ENCODE results near the gene CALM1. TPM values are rescaled to one million over a fixed set of nuclear protein-coding genes. Genes with fewer than 3 reads are reported as not detected.

Gene CALM1
- total and polyA plus RNA-seq, 10 of the 15 experiments (the other 5 are each of a cell fraction or from before 2014, with no cell fraction given), result 110 to 729 (median 261) TPM

DNA sequence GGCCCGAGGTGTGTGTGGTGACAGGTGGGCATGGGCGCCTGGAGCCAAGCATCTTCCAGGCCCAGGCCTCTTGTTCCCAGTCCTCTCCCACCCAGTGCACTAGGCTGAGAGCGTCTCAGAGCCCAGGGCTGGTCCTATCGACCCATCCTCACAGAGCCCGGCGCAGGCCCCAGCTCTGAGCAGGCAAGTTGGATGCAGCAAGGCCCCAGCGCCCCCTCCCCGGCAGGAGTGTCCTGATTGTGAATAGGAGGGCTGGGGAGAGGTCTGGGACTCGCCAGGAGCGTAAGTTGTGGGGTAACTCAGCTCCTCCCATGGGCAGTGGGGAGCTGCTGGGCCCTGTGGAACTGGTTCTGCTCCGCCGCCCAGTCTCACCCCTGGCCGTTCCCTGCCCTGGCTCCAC, 26.3 kb downstream of the CALM1 start:
- ChIA-PET CTCF (no interaction called here), RAD21 (ENCODE audit: unreplicated experiment) (no interaction called here), SMC1A (ENCODE audit: uncharacterized antibody, unreplicated experiment) (no interaction called here), POLR2A (no interaction called here)
- no TSS peak for BruUV-seq (replicated peaks)
- FAIRE-seq, result no peak
- in situ Hi-C loops (cut with MboI), result no loop called here
- H3K4me3 ChIP-seq, result no peak overlapping the region
- ATAC-seq, result no peak
- 36% methylated on average over 13 of the region's 13 CpGs for WGBS (ENCODE audit: insufficient coverage, insufficient replicate concordance, low lambda C conversion rate, missing lambda C conversion rate)
- H3K4me2 ChIP-seq (ENCODE audit: control insufficient read depth, insufficient read depth), result no peak overlapping the region
- intact Hi-C loops (cut with micrococcal nuclease; ENCODE audit: unreplicated experiment), result loop anchor here (10.0 kb wide), 1 partner anchor 182 kb away; no protein-coding TSS in a partner anchor
- no peaks in the 10 kb centered on the region for H3K27me3 ChIP-seq (replicated peaks in 1 of 2; ENCODE audit: control insufficient read depth in 2 of 2, insufficient read depth in 2 of 2, low read length in 1 of 2)
- H3K4me1 ChIP-seq (ENCODE audit: control insufficient read depth, insufficient read depth, low read length), result no peaks in the 10 kb centered on the region
- no peak overlapping the region for H3K9ac ChIP-seq (ENCODE audit: control insufficient read depth, insufficient read depth, low read length)
- no peaks in the 10 kb centered on the region for H3K9me3 ChIP-seq (replicated peaks; ENCODE audit: control insufficient read depth, insufficient read depth, low read length)
- H3K36me3 ChIP-seq (ENCODE audit: control insufficient read depth in 2 of 2, insufficient read depth in 2 of 2, low read length in 1 of 2), result no peaks in the 10 kb centered on the region
- DNase-seq (ENCODE audit: low read depth, low spot score), result no peak
- no peaks in the 10 kb centered on the region for H4K20me1 ChIP-seq (ENCODE audit: control insufficient read depth, insufficient read depth)
- H2AFZ ChIP-seq (ENCODE audit: control insufficient read depth, low read depth, low read length), result no peak overlapping the region
- TF ChIP-seq KDM1A (IDR thresholded peaks at IDR 0.05; ENCODE audit: borderline replicate concordance) (no peak), MTA2 (IDR thresholded peaks at IDR 0.05; ENCODE audit: low read depth) (no peak), CEBPB (IDR thresholded peaks at IDR 0.05; ENCODE audit: borderline replicate concordance in 1 of 2, low read depth in 2 of 2, low read length in 2 of 2) (no peak), GABPA (IDR thresholded peaks at IDR 0.05; ENCODE audit: low read depth) (no peak), ZBED1 (IDR thresholded peaks at IDR 0.05; ENCODE audit: borderline replicate concordance) (no peak), RBBP5 (conservative IDR thresholded peaks at IDR 0.05) (no peak), TBL1XR1 (IDR thresholded peaks at IDR 0.05; ENCODE audit: low read depth, low read length) (no peak)
- H3K79me2 ChIP-seq (ENCODE audit: control insufficient read depth, insufficient read depth, low read length), result no peaks in the 10 kb centered on the region
- H3K27ac ChIP-seq (ENCODE audit: control insufficient read depth, insufficient read depth), result no peak overlapping the region

DNA sequence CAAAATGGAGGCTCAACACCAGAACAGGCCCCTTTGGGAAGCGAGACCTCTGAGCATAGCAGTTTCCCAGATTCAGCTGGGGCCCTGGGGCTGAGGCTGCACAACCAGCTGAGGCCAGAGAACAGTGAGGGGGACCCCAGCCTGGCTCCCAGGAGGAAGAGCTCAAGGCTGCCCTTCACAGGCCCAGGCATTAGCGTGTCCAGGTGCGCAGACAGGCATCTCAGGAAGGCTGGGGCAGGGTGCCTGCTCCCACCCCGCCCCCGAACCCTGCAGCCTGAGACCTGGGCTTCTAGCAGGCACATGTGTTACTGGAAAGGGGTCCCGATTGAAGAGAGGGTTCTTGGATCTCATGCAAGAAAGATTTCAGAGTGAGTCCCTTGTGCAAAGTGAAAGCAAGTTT, 27.2 kb downstream of the CALM1 start:
- in situ Hi-C loops (cut with MboI), result no loop called here
- no peak for FAIRE-seq
- TF ChIP-seq SUPT20H (IDR thresholded peaks at IDR 0.05; ENCODE audit: borderline replicate concordance, control insufficient read depth, low read depth, low read length) (no peak), IRF4 (IDR thresholded peaks at IDR 0.05; ENCODE audit: low read depth, low read length) (no peak), PAX8 (IDR thresholded peaks at IDR 0.05) (no peak), CBFB (IDR thresholded peaks at IDR 0.05; ENCODE audit: low read depth) (no peak), SUZ12 (IDR thresholded peaks at IDR 0.05; ENCODE audit: unreplicated experiment) (no peak)
- TF ChIP-seq, protein P1, sequence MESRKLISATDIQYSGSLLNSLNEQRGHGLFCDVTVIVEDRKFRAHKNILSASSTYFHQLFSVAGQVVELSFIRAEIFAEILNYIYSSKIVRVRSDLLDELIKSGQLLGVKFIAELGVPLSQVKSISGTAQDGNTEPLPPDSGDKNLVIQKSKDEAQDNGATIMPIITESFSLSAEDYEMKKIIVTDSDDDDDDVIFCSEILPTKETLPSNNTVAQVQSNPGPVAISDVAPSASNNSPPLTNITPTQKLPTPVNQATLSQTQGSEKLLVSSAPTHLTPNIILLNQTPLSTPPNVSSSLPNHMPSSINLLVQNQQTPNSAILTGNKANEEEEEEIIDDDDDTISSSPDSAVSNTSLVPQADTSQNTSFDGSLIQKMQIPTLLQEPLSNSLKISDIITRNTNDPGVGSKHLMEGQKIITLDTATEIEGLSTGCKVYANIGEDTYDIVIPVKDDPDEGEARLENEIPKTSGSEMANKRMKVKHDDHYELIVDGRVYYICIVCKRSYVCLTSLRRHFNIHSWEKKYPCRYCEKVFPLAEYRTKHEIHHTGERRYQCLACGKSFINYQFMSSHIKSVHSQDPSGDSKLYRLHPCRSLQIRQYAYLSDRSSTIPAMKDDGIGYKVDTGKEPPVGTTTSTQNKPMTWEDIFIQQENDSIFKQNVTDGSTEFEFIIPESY (IDR thresholded peaks at IDR 0.05), result no peak
- TF ChIP-seq, protein P2, sequence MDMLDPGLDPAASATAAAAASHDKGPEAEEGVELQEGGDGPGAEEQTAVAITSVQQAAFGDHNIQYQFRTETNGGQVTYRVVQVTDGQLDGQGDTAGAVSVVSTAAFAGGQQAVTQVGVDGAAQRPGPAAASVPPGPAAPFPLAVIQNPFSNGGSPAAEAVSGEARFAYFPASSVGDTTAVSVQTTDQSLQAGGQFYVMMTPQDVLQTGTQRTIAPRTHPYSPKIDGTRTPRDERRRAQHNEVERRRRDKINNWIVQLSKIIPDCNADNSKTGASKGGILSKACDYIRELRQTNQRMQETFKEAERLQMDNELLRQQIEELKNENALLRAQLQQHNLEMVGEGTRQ (IDR thresholded peaks at IDR 0.05; ENCODE audit: borderline replicate concordance, low read depth, low read length), result no peak

More for the DNA sequence above, 27.2 kb downstream of the CALM1 start:
- intact Hi-C loops (cut with micrococcal nuclease; ENCODE audit: unreplicated experiment), result loop anchor here (10.0 kb wide), 1 partner anchor 181 kb away; no protein-coding TSS in a partner anchor
- CTCF ChIA-PET, result no interaction called here
- no peak overlapping the region for H3K9ac ChIP-seq (ENCODE audit: control insufficient read depth, insufficient read depth, low read length)
- no peaks in the 10 kb centered on the region for H3K9me3 ChIP-seq (replicated peaks; ENCODE audit: control insufficient read depth, insufficient read depth, low read length)
- BruUV-seq (replicated peaks), result no TSS peak
- no peak for ATAC-seq
- H3K79me2 ChIP-seq (ENCODE audit: control insufficient read depth, insufficient read depth, low read length), result no peaks in the 10 kb centered on the region
- DNase-seq (ENCODE audit: low read depth, low spot score), result no peak
- WGBS (ENCODE audit: insufficient coverage, insufficient replicate concordance, low lambda C conversion rate, missing lambda C conversion rate), result 29% methylated on average over 6 of the region's 6 CpGs
- SMC1A ChIA-PET (ENCODE audit: uncharacterized antibody, unreplicated experiment), result no interaction called here
- H4K20me1 ChIP-seq (ENCODE audit: control insufficient read depth, insufficient read depth), result no peaks in the 10 kb centered on the region
- H2AFZ ChIP-seq (ENCODE audit: control insufficient read depth, low read depth, low read length), result no peak overlapping the region
- RAD21 ChIA-PET (ENCODE audit: unreplicated experiment), result no interaction called here
- no peaks in the 10 kb centered on the region for H3K4me1 ChIP-seq (ENCODE audit: control insufficient read depth, insufficient read depth, low read length)
- H3K27ac ChIP-seq (ENCODE audit: control insufficient read depth, insufficient read depth), result no peak overlapping the region
- H3K27me3 ChIP-seq (replicated peaks in 1 of 2; ENCODE audit: control insufficient read depth in 2 of 2, insufficient read depth in 2 of 2, low read length in 1 of 2), result no peaks in the 10 kb centered on the region; a peak in 1 of 4 replicates
- no peaks in the 10 kb centered on the region for H3K36me3 ChIP-seq (ENCODE audit: control insufficient read depth in 2 of 2, insufficient read depth in 2 of 2, low read length in 1 of 2)
- POLR2A ChIA-PET, result no interaction called here
- no peak overlapping the region for H3K4me2 ChIP-seq (ENCODE audit: control insufficient read depth, insufficient read depth)
- no peak overlapping the region for H3K4me3 ChIP-seq

All from GM12878 (cell line).